Panc1 (cell line): ENCODE measurements around the gene XCR1. TPM values are rescaled to one million over a fixed set of nuclear protein-coding genes. Genes with fewer than 3 reads are reported as not detected.
A peak's percentile ranks its signal among the peaks of the same experiment; 100 is the strongest.

Source experiments
- ATAC-seq: fragments of 200-7000 bp; cut with Tn5 transposase; 2 replicates; pipeline ENCODE4 v1.9.1; 2020; ENCODE audit warnings: mild to moderate bottlenecking, moderate library complexity
- BruUV-seq: library from RNA; stranded (reverse); fragments of 400-500 nt; replicated peaks from 2 replicates; lab custom pipeline; 2021; lab: Mats Ljungman, UMichigan
- CTCF ChIA-PET: fragments of 300-600 bp; sonication (Branson Sonifier 250); formaldehyde crosslinking; loops from one replicate; lab custom pipeline; 2022; ENCODE audit warnings: antibody characterized with exemption; lab: Charles Lee
- POLR2A ChIA-PET: fragments of 300-600 bp; sonication (Branson Sonifier 250); formaldehyde crosslinking; loops from one replicate; lab custom pipeline; 2022; ENCODE audit warnings: antibody characterized with exemption; lab: Charles Lee
- DNase-seq: peaks from one replicate; pipeline ENCODE4 v3.0.0-alpha.2; 2010; ENCODE audit warnings: low read depth, low spot score
- H3K27ac ChIP-seq: 2 replicates; pipeline ENCODE4 v1.5.1; 2011; ENCODE audit warnings: mild to moderate bottlenecking, low read length, inconsistent platforms
- H3K27me3 ChIP-seq: fragments of 200-500 bp; sonication (Bioruptor generic); 2 replicates; pipeline ENCODE4 v1.6.0; 2014; ENCODE audit warnings: low read length, inconsistent platforms; ENCODE audit not compliant: control insufficient read depth, insufficient read depth
- H3K36me3 ChIP-seq: fragments of 200-500 bp; sonication (Bioruptor generic); 2 replicates; pipeline ENCODE4 v1.5.1; 2014; ENCODE audit warnings: inconsistent platforms, mild to moderate bottlenecking, low read length, moderate library complexity; ENCODE audit not compliant: control insufficient read depth, insufficient read depth
- H3K4me1 ChIP-seq: 2 replicates; pipeline ENCODE4 v1.5.1; 2011; ENCODE audit warnings: inconsistent platforms, mild to moderate bottlenecking, low read length, moderate library complexity; ENCODE audit not compliant: control insufficient read depth, insufficient read depth
- H3K4me3 ChIP-seq, 2 experiments: 2 replicates each; pipeline ENCODE4 v1.5.1; 2011 to 2012; ENCODE audit warnings: low read depth in 2 of 2, low read length in 2 of 2, mild to moderate bottlenecking in 2 of 2, inconsistent platforms in 1 of 2, moderate library complexity in 1 of 2
- H3K9me3 ChIP-seq: fragments of 200-500 bp; sonication (Bioruptor generic); 2 replicates; pipeline ENCODE4 v1.5.1; 2014; ENCODE audit warnings: low read depth, mild to moderate bottlenecking, inconsistent platforms, low read length, moderate library complexity; ENCODE audit not compliant: control insufficient read depth, insufficient read depth
- CTCF ChIP-seq: fragments of 450-650 bp; IDR thresholded peaks from 2 replicates; pipeline ENCODE4 v1.5.1; 2017; ENCODE audit warnings: mild to moderate bottlenecking
- POLR2AphosphoS5 ChIP-seq: IDR thresholded peaks from 2 replicates; pipeline ENCODE4 v1.6.1; 2012; ENCODE audit warnings: mild to moderate bottlenecking, low read depth, low read length, moderate library complexity
- SIN3A ChIP-seq: IDR thresholded peaks from 2 replicates; pipeline ENCODE4 v1.6.1; 2012; ENCODE audit warnings: low read depth, mild to moderate bottlenecking, low read length, moderate library complexity, borderline replicate concordance; ENCODE audit not compliant: insufficient read depth
- TCF7L2 ChIP-seq: IDR thresholded peaks from 2 replicates; pipeline ENCODE4 v1.6.1; 2011; ENCODE audit warnings: mild to moderate bottlenecking, low read depth, low read length, inconsistent platforms
- in situ Hi-C: cut with HindIII; loops from 2 replicates; pipeline ENCODE4 v1.10.0; 2016; ENCODE audit warnings: low sequenced_read_pairs, low pct_unique_long_range_greater_than_20kb
- intact Hi-C: fragments of 100-400 bp; cut with micrococcal nuclease; formaldehyde crosslinking; loops from one replicate; pipeline ENCODE4 v1.10.0; 2022; ENCODE audit not compliant: unreplicated experiment
- total RNA-seq: library from RNA; stranded (reverse); gene quantifications from one replicate; pipeline ENCODE4 v1.2.1, GENCODE V29; 2021; ENCODE audit not compliant: unreplicated experiment
- TF ChIP-seq, protein P1 (sequence below), 2 experiments: IDR thresholded peaks; 2 replicates each; pipeline ENCODE4 v1.6.1; 2011 to 2012; ENCODE audit warnings: low read depth in 2 of 2, control low read depth in 1 of 2, low read length in 1 of 2, mild to moderate bottlenecking in 1 of 2, moderate library complexity in 1 of 2; ENCODE audit not compliant: insufficient read depth in 1 of 2

The XCR1 gene
- total RNA-seq, 1 experiment from 2014 or later: not detected

DNA sequence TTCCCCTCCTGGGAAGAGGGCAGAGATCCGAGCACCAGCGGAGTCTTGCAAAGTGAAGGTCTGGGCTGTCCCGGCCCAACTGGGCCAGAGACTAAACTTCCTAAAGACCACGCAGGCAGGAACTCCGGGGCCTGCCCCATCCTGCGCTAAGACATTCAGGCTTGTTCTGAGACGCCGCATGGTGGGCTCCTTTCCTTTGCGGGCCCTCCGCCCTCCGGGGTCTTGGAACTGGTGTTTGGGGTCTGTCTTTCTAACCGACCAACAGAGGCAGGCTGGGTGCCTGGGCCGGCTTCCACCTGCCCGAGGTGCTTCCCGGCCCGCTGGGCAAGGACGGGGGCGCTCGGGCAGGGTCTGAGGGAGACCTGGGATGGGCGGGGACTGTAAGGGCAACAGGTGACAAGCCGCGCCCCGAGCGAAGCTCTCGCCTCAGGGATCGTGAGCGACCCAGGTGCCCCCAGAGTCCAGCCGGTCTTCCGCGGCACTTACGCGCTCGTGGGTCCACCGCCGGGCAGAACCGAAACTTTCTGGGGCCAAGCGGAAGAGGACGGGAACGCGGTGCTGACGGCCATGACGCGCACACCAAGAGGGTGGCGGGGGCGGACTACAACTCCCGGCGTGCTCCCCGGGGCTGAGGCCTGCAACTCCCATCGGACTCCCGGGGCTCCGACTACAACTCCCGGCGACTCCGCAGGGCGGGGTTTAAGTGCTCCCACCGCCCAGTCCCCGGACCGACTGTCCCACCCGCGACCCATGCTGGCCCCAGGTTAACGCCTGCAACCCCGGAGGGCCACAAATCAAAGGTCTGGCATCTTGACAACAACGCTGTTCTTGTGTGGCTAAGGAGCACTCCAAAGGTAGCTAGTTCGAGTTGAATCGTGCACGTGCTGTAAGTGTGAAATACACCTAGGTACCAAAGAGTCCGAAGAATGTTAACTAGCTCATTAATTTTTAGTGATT is 31.8 kb downstream of the XCR1 start, which contains the start of gene FYCO1:
Gene FYCO1, minus strand, starts transcription at position 589 of the 957 bp plus-strand sequence. CDS start 10,914 bp downstream, outside the sequence.
- ATAC-seq (peak; percentile 99), DNase-seq (peak; percentile 32)
- H3K4me3 ChIP-seq: peak within 1 kb of the TSS; percentile 84 to 86
- H3K9me3 ChIP-seq: no peaks in the 10 kb centered on the region
- no TSS peak for BruUV-seq
- TF ChIP-seq POLR2AphosphoS5: no peak
- TF ChIP-seq, protein P1, sequence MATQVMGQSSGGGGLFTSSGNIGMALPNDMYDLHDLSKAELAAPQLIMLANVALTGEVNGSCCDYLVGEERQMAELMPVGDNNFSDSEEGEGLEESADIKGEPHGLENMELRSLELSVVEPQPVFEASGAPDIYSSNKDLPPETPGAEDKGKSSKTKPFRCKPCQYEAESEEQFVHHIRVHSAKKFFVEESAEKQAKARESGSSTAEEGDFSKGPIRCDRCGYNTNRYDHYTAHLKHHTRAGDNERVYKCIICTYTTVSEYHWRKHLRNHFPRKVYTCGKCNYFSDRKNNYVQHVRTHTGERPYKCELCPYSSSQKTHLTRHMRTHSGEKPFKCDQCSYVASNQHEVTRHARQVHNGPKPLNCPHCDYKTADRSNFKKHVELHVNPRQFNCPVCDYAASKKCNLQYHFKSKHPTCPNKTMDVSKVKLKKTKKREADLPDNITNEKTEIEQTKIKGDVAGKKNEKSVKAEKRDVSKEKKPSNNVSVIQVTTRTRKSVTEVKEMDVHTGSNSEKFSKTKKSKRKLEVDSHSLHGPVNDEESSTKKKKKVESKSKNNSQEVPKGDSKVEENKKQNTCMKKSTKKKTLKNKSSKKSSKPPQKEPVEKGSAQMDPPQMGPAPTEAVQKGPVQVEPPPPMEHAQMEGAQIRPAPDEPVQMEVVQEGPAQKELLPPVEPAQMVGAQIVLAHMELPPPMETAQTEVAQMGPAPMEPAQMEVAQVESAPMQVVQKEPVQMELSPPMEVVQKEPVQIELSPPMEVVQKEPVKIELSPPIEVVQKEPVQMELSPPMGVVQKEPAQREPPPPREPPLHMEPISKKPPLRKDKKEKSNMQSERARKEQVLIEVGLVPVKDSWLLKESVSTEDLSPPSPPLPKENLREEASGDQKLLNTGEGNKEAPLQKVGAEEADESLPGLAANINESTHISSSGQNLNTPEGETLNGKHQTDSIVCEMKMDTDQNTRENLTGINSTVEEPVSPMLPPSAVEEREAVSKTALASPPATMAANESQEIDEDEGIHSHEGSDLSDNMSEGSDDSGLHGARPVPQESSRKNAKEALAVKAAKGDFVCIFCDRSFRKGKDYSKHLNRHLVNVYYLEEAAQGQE (IDR thresholded peaks at IDR 0.05; ENCODE audit: insufficient read depth in 1 of 2, low read depth in 2 of 2, low read length in 1 of 2): no peak
- TF ChIP-seq SIN3A: no peak
- TF ChIP-seq CTCF: no peak
- TF ChIP-seq TCF7L2: no peak
- intact Hi-C loops: no loop called here
- H3K27ac ChIP-seq: peak within 1 kb of the TSS; percentile 72
- H3K4me1 ChIP-seq: no peaks in the 10 kb centered on the region
- POLR2A ChIA-PET: no interaction called here
- peaks cover 3% of the 10 kb centered on the region; the same call in 1 of the 2 replicates for H3K36me3 ChIP-seq
- no peaks in the 10 kb centered on the region for H3K27me3 ChIP-seq
- in situ Hi-C loops: no loop called here
- CTCF ChIA-PET: no interaction called here

- POLR2A ChIA-PET: no interaction called here
- peaks cover 3% of the 10 kb centered on the region; the same call in 1 of the 2 replicates for H3K36me3 ChIP-seq
- H3K4me3 ChIP-seq: peak overlapping the region; percentile 84 to 86
- in situ Hi-C loops (no loop called here), intact Hi-C loops (no loop called here)
- peak overlapping the region; percentile 72 for H3K27ac ChIP-seq
- no peak for DNase-seq
- BruUV-seq: no TSS peak
- peak; percentile 19; the same call in 1 of the 2 replicates for ATAC-seq
- CTCF ChIA-PET: interaction anchor here (0.6 kb wide), 1 partner anchor 296 kb away, joined by 4 read pairs; no protein-coding TSS in a partner anchor
- TF ChIP-seq POLR2AphosphoS5 (no peak), CTCF (no peak), TCF7L2 (no peak), SIN3A (no peak)
- no peaks in the 10 kb centered on the region for H3K4me1 ChIP-seq
- no peaks in the 10 kb centered on the region for H3K27me3 ChIP-seq
- no peaks in the 10 kb centered on the region for H3K9me3 ChIP-seq
These were observed 32.7 kb downstream of the XCR1 start for GRCh38 chr3:45994419-45995235.
